Epithelial cell of proximal tubule (primary cell): ENCODE data around the gene FDXACB1. TPM values are rescaled to one million over a fixed set of nuclear protein-coding genes. Genes with fewer than 3 reads are reported as not detected.

Source experiments
- DNase-seq: peaks from one replicate; pipeline ENCODE4 v3.0.0-alpha.2; 2011; ENCODE audit warnings: low read depth
- H3K4me3 ChIP-seq: 2 replicates; pipeline ENCODE4 v1.5.1; 2011; ENCODE audit warnings: low read depth, mild to moderate bottlenecking, low read length
- CTCF ChIP-seq: conservative IDR thresholded peaks from 2 replicates; pipeline ENCODE4 v1.5.1; 2012; ENCODE audit warnings: low read depth, mild to moderate bottlenecking, low read length
- total RNA-seq: library from RNA; depleted of rRNA; stranded (reverse); fragments of >200 nt; gene quantifications from 2 replicates; pipeline ENCODE4 v1.2.3, GENCODE V29; 2015

FDXACB1 gene
- total RNA-seq, 1 donor from 2014 or later: 1.1 TPM

GRCh38 chr11:111921541-111922230 is 42.7 kb upstream of the FDXACB1 start:
- H3K4me3 ChIP-seq: no peak overlapping the region
- no peak for TF ChIP-seq CTCF
- DNase-seq: no peak

- TF ChIP-seq CTCF: no peak
- no peak overlapping the region for H3K4me3 ChIP-seq
- DNase-seq: no peak
These were observed 41.9 kb upstream of the FDXACB1 start for GRCh38 chr11:111920908-111921307.

- peak within 1 kb of the TSS; percentile 66 for H3K4me3 ChIP-seq
- DNase-seq: no peak
- peak; percentile 8 for TF ChIP-seq CTCF
These were observed 39.7 kb upstream of the FDXACB1 start, which contains the start of gene C11orf52 for GRCh38 chr11:111918390-111919256. C11orf52 (plus strand) TSS chr11:111918913; CDS start chr11:111918973, 60 bp downstream.

- no peak for DNase-seq
- TF ChIP-seq CTCF: no peak
- no peak overlapping the region for H3K4me3 ChIP-seq
These were observed 38.8 kb upstream of the FDXACB1 start for GRCh38 chr11:111917788-111918187.

DNA sequence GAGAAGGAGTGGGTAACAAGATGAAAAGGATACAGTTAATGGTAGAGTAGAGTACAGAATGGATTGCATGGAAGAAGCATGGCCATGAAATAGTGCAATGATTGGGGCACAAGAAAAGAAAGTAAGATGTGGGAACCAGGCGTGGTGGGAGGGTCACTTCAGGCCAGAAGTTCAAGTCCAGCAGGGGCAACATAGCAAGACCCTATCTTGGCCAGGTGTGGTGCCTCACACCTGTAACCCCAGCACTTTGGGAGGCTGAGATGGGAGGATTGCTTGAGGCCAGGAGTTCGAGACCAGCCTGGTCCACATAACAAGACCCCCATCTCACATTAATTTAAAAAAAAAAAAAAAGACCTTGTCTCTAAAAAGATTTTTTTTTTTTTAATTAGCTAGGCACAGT is 38.3 kb upstream of the FDXACB1 start:
- no peak overlapping the region for H3K4me3 ChIP-seq
- DNase-seq: no peak
- no peak for TF ChIP-seq CTCF

DNA sequence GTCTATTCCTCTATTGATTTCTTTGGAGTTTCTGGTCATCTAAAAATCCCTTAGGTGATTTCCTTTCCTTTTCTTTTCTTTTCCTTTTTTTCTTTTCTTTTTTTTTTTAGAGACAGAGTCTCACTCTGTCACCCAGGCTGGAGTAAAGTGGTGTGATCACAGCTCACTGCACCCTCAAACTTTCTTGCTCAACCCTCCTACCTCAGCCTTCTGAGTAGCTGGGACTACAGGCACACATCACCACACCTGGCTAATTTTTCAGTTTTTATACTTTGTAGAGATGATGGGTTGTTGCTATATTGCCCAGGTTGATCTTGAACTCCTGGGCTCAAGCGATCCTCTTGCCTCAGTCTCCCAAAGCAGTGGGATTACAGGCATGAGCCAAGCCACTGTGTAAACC is 37.8 kb upstream of the FDXACB1 start:
- TF ChIP-seq CTCF: no peak
- no peak for DNase-seq
- H3K4me3 ChIP-seq: no peak overlapping the region

GRCh38 chr11:111913997-111914396 is 35.0 kb upstream of the FDXACB1 start:
- TF ChIP-seq CTCF: no peak
- peak overlapping the region; percentile 67 for H3K4me3 ChIP-seq
- DNase-seq: no peak
